Retinal pigment epithelial cell (primary cell): Measurements from ENCODE around the gene CCDC117.
A peak's percentile ranks its signal among the peaks of the same experiment; 100 is the strongest.
"Not testable (repeated sequence)": the region's sequence is repeated elsewhere in the genome, so short reads cannot be mapped to it uniquely, and the experiment has no call there.

Source experiments
- DNase-seq: peaks from one replicate; pipeline ENCODE4 v3.0.0-alpha.2; 2010; ENCODE audit warnings: low read depth
- H3K4me3 ChIP-seq: 2 replicates; pipeline ENCODE4 v1.5.1; 2011; ENCODE audit warnings: mild to moderate bottlenecking, low read length, control low read depth, moderate library complexity
- CTCF ChIP-seq: conservative IDR thresholded peaks from 2 replicates; pipeline ENCODE4 v1.5.1; 2011; ENCODE audit warnings: low read depth, low read length, control low read depth, inconsistent platforms

CCDC117 gene

GRCh38 chr22:28737701-28738100 is 34.8 kb upstream of the CCDC117 start:
- no peak overlapping the region for H3K4me3 ChIP-seq
- TF ChIP-seq CTCF = no peak
- no peak for DNase-seq

DNA sequence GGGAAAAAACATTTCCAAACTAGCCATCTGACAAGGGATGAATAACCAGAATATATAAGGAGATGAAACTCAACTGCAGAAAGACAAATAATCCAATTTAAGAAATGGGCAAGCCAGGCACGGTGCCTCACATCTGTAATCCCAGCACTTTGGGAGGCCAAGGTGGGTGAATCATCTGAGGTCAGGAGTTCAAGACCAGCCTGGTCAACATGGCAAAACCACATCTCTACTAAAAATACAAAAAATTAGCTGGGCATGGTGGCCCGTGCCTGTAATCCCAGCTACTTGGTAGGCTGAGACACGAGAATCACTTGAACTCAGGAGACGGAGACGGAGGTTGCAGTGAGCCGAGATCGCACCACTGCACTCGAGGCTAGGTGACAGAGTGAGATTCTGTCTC is 33.6 kb upstream of the CCDC117 start:
- not testable (repeated sequence) for H3K4me3 ChIP-seq, DNase-seq

DNA sequence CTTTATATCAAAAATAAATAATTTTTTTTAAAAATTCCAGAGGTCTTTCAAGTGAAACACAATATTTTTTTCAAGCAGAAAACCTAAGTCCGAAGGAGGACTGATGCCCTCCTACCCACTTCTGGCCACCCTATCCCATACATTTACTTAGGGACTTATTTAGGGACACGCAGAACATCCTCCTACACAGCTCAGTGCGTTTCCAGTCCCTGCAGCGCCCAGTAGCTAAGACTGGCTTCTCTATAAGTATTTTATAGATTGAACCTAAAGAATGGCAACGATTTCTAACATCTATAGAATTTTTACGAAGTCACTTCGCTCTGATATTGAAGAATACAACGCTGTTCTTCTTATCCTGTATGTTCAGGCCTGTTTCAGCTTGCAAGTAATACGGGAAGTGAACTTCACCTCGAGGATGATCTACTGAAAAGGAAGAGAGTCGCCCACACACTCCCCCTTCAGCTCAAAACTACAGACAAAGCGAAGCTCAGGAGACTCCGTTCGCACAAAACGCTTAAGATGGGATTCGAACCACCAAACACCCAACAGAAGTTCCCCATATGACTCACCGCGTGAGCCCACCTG is 31.2 kb upstream of the CCDC117 start:
- no peak for DNase-seq
- no peak for TF ChIP-seq CTCF
- H3K4me3 ChIP-seq = peak overlapping the region; percentile 78

DNA sequence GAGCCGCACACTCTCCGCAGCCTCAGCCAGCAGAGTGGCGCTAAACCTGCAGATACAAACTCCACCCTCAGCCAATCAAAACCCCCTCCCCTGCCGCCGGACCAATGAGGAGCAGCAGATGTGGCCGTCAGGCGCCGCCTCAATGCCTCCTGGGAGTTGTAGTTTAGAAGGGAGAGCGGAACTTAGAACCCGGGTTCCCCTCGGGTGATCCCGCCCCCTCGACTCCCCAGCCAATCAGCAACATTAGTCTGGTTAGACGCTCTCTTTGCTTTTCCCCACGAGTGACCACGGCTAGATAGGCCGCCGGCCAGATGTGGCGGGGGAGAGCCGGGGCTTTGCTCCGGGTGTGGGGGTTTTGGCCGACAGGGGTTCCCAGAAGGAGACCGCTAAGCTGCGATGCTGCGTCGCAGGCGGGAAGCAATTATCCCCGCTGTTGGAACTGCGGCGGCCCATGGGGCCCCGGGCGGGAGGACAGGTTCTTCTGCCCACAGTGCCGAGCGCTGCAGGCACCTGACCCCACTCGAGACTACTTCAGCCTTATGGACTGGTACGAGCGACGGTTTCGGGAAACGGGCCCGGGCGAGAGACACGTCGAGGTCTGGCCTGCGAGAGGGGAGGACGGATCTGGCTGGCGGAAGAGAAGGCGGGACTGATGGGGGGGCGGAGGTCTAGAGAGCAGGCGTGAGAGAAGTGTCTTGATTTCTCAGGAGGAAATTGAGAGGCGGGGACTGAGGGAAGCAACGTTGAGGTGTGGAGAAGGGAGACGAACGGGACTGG is 30.5 kb upstream of the CCDC117 start, which contains the start of the genes CHEK2 and HSCB:
Gene CHEK2 (minus strand): TSS at position 36 of the 777 bp plus-strand sequence. CDS start 7,099 bp downstream, outside the sequence.
Gene HSCB (plus strand): TSS at position 255 of the 777 bp plus-strand sequence. CDS start 57 bp downstream, at position 312.
- peak; percentile 95 for DNase-seq
- peak within 1 kb of the TSS; percentile 78 for H3K4me3 ChIP-seq
- no peak for TF ChIP-seq CTCF

DNA sequence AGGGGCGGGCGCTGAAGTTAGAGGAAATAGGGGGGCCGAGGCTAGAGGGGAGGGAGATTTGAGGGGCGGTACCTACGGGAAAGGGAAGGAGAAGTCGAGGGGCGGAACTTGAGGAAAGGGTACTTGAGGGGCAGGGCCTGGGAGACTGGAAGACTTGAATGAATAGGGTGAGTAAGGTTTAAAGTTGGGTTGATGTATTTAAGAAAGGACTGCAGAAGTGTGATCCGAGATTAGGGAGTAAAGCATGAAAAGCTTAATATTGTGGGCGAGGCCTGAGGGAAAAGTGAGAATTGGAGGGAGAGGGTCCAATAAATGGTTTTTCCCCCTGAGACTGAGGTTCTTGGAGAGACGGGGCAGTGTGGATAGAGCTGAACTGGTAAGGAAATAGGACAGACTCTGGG is 29.9 kb upstream of the CCDC117 start:
- TF ChIP-seq CTCF = no peak
- no peak for DNase-seq
- peak overlapping the region; percentile 78 for H3K4me3 ChIP-seq

DNA sequence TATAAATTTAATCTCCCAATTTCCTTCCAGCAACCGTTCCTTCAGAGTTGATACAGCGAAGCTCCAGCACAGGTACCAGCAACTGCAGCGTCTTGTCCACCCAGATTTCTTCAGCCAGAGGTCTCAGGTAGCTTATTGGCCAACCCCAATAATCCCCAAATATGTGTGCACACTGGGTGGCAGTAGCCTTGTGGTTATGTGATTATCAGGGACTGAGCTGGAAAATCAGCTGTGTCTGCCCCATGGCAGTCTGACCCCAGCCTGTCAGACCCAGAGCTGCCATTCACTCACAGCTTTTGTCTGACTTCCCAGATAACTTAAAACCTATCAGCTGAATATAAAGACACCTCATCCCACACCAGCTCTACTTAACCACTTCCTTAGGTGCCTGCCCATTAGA is 28.6 kb upstream of the CCDC117 start:
- H3K4me3 ChIP-seq = no peak overlapping the region
- no peak for TF ChIP-seq CTCF
- no peak for DNase-seq

GRCh38 chr22:28750471-28750881 is 22.0 kb upstream of the CCDC117 start:
- no peak for DNase-seq
- no peak for TF ChIP-seq CTCF
- no peak overlapping the region for H3K4me3 ChIP-seq

- not testable (repeated sequence) for H3K4me3 ChIP-seq, DNase-seq
Observed at GRCh38 chr22:28754512-28754911, 18.0 kb upstream of the CCDC117 start.
